HepG2 (cell line): ENCODE data around the gene WDSUB1. TPM values are rescaled to one million over a fixed set of nuclear protein-coding genes. Genes with fewer than 3 reads are reported as not detected.

Experiments used
- ATAC-seq: fragments of 200-7000 bp; cut with Tn5 transposase; 3 replicates; pipeline ENCODE4 v1.9.1; 2020; ENCODE audit warnings: mild to moderate bottlenecking, moderate library complexity
- BruUV-seq: library from RNA; stranded (reverse); fragments of 400-500 nt; replicated peaks from 2 replicates; lab custom pipeline; 2021; lab: Mats Ljungman, UMichigan
- CTCF ChIA-PET: fragments of 300-600 bp; formaldehyde crosslinking; extraction: SDS; loops from one replicate; lab custom pipeline; 2021; ENCODE audit warnings: low total read pairs, inconsistent platforms, low intra/inter-chr PET ratio; lab: Yijun Ruan, JAX
- POLR2A ChIA-PET: fragments of 350-600 bp; sonication (Branson Sonifier 250); formaldehyde crosslinking; loops from one replicate; lab custom pipeline; 2020; ENCODE audit warnings: antibody characterized with exemption, inconsistent platforms; lab: Yijun Ruan, JAX
- DNase-seq: peaks from one replicate; pipeline ENCODE4 v3.0.0-alpha.2; 2015; ENCODE audit warnings: low spot score
- FAIRE-seq: peaks from 3 replicates; lab custom pipeline; 2011; peaks lifted over from hg19 to GRCh38; lab: Jason Lieb, UNC
- H2AFZ ChIP-seq: one replicate; pipeline ENCODE4 v1.6.1; 2011; ENCODE audit warnings: low read length, inconsistent platforms
- H3K27ac ChIP-seq: fragments of 300-600 bp; 3 replicates; pipeline ENCODE4 v1.8.0; 2011; ENCODE audit warnings: mixed run types, mild to moderate bottlenecking, mixed read lengths, low read length, inconsistent platforms; ENCODE audit not compliant: insufficient read depth; ENCODE audit errors: extremely low read length
- H3K27me3 ChIP-seq, 2 experiments: fragments of 200-600 bp in 1 of 2; 2 replicates in 1 of 2; 3 replicates in 1 of 2; pipeline versions ENCODE4 v1.6.0 to v1.8.0; 2011; ENCODE audit warnings: low read length in 2 of 2, mild to moderate bottlenecking in 2 of 2, moderate library complexity in 2 of 2, inconsistent platforms in 1 of 2; ENCODE audit not compliant: insufficient read depth in 2 of 2, control insufficient read depth in 1 of 2
- H3K36me3 ChIP-seq, 2 experiments: fragments of 200-600 bp in 1 of 2; replicated peaks in 1 of 2; 2 replicates in 1 of 2; 3 replicates in 1 of 2; pipeline versions ENCODE4 v1.5.1 to v1.8.0; 2011; ENCODE audit warnings: low read length in 2 of 2, inconsistent platforms in 1 of 2; ENCODE audit not compliant: insufficient read depth in 2 of 2, control insufficient read depth in 1 of 2
- H3K4me1 ChIP-seq: 2 replicates; pipeline ENCODE4 v1.5.1; 2012; ENCODE audit warnings: low read length, inconsistent platforms; ENCODE audit not compliant: insufficient read depth
- H3K4me2 ChIP-seq: 2 replicates; pipeline ENCODE4 v1.6.0; 2011; ENCODE audit warnings: low read depth, low read length, inconsistent platforms
- H3K4me3 ChIP-seq, 3 experiments: fragments of 200-600 bp in 1 of 3; sonication (generic), shearing (Covaris generic) in 1 of 3; replicated peaks in 1 of 3; 2 replicates each; pipeline ENCODE4 v1.5.1; 2011 to 2016; ENCODE audit warnings: low read length in 3 of 3, inconsistent platforms in 2 of 3, low read depth in 2 of 3, mild to moderate bottlenecking in 2 of 3, control low read depth in 1 of 3, mixed read lengths in 1 of 3; ENCODE audit not compliant: insufficient read depth in 1 of 3
- H3K79me2 ChIP-seq: one replicate; pipeline ENCODE4 v1.6.1; 2011; ENCODE audit warnings: low read length, inconsistent platforms; ENCODE audit not compliant: insufficient read depth
- H3K9ac ChIP-seq: 2 replicates; pipeline ENCODE4 v1.6.0; 2011; ENCODE audit warnings: mild to moderate bottlenecking, low read depth, low read length, inconsistent platforms; ENCODE audit not compliant: insufficient read depth
- H3K9me3 ChIP-seq: 2 replicates; pipeline ENCODE4 v1.5.1; 2012; ENCODE audit warnings: mild to moderate bottlenecking, low read length
- H4K20me1 ChIP-seq: 2 replicates; pipeline ENCODE4 v1.6.0; 2011; ENCODE audit warnings: inconsistent platforms, mild to moderate bottlenecking, low read length, moderate library complexity; ENCODE audit not compliant: insufficient read depth
- AKNA ChIP-seq: sonication (generic); formaldehyde crosslinking; IDR thresholded peaks from 2 replicates; pipeline ENCODE4 v1.4.0; 2020; ENCODE audit warnings: missing genetic modification reagents, borderline replicate concordance
- ARNTL ChIP-seq: sonication (generic); formaldehyde crosslinking; IDR thresholded peaks from 2 replicates; pipeline ENCODE4 v1.4.0; 2020; ENCODE audit warnings: mild to moderate bottlenecking, missing genetic modification reagents
- CHD4 ChIP-seq: fragments of 200-600 bp; sonication (generic); IDR thresholded peaks from 2 replicates; pipeline ENCODE4 v1.7.0; 2017; ENCODE audit warnings: mild to moderate bottlenecking, low read length, borderline replicate concordance
- EED ChIP-seq: sonication (generic); formaldehyde crosslinking; IDR thresholded peaks from 2 replicates; pipeline ENCODE4 v1.5.0; 2020; ENCODE audit warnings: mild to moderate bottlenecking, missing genetic modification reagents
- ESRRA ChIP-seq: sonication (generic); formaldehyde crosslinking; IDR thresholded peaks from 2 replicates; pipeline ENCODE4 v1.5.1; 2020; ENCODE audit warnings: mild to moderate bottlenecking, low read depth, missing genetic modification reagents
- GATA4 ChIP-seq: sonication (generic); IDR thresholded peaks from 2 replicates; pipeline ENCODE4 v1.6.1; 2016; ENCODE audit warnings: antibody characterized with exemption, low read depth, borderline replicate concordance
- MEF2D ChIP-seq: sonication (generic); formaldehyde crosslinking; IDR thresholded peaks from 2 replicates; pipeline ENCODE4 v1.5.1; 2020; ENCODE audit warnings: mild to moderate bottlenecking, missing genetic modification reagents
- MTF1 ChIP-seq: sonication (generic); formaldehyde crosslinking; IDR thresholded peaks from 2 replicates; pipeline ENCODE4 v1.5.0; 2020; ENCODE audit warnings: missing genetic modification reagents
- MZF1 ChIP-seq: sonication (generic); formaldehyde crosslinking; IDR thresholded peaks from 2 replicates; pipeline ENCODE4 v1.8.1; 2023; ENCODE audit warnings: mild to moderate bottlenecking, missing genetic modification reagents, borderline replicate concordance
- PRMT3 ChIP-seq: sonication (generic); formaldehyde crosslinking; IDR thresholded peaks from 2 replicates; pipeline ENCODE4 v1.8.1; 2022; ENCODE audit warnings: low read depth, mild to moderate bottlenecking, moderate library complexity, missing genetic modification reagents, borderline replicate concordance
- SP5 ChIP-seq: IDR thresholded peaks from 2 replicates; pipeline ENCODE4 v1.6.1; 2016; ENCODE audit warnings: low read depth, borderline replicate concordance
- SSRP1 ChIP-seq: IDR thresholded peaks from 2 replicates; pipeline ENCODE4 v1.6.1; 2016; ENCODE audit warnings: control low read depth
- TBP ChIP-seq: sonication (generic); formaldehyde crosslinking; IDR thresholded peaks from 2 replicates; pipeline ENCODE4 v1.5.0; 2020; ENCODE audit warnings: missing genetic modification reagents
- ZNF205 ChIP-seq: IDR thresholded peaks from 2 replicates; pipeline ENCODE4 v1.6.1; 2018; ENCODE audit warnings: missing biosample characterization, missing genetic modification reagents
- ZNF562 ChIP-seq: sonication (generic); formaldehyde crosslinking; IDR thresholded peaks from 2 replicates; pipeline ENCODE4 v1.8.0; 2022; ENCODE audit warnings: missing genetic modification reagents, borderline replicate concordance
- WGBS: methylation state at CpG from one replicate; pipeline ENCODE4 v1.1.6; 2017; ENCODE audit warnings: low lambda C conversion rate; 5-methylcytosine and 5-hydroxymethylcytosine counted together
- in situ Hi-C: cut with HindIII; loops from 2 replicates; pipeline ENCODE4 v1.10.0; 2017; ENCODE audit warnings: low pct_unique_long_range_greater_than_20kb; ENCODE audit not compliant: extremely low pct_ligation_motif_present
- intact Hi-C: fragments of 100-400 bp; cut with micrococcal nuclease; formaldehyde crosslinking; loops from one replicate; pipeline ENCODE4 v1.10.0; 2022; ENCODE audit not compliant: unreplicated experiment
- polyA plus RNA-seq, 8 experiments: library from polyadenylated mRNA; depleted of rRNA in 3 of 8; stranded (reverse) in 7 of 8; unstranded in 1 of 8; fragments of >200 nt; fragmentation: Illumina TruSeq in 4 of 8; extraction: Trizol in 4 of 8; gene quantifications; 2 replicates each; pipeline versions ENCODE4 v1.2.1 to v1.2.3, GENCODE V29; 2011 to 2016; ENCODE audit warnings: low read depth in 4 of 8, missing spikeins in 1 of 8, mixed read lengths in 1 of 8; ENCODE audit not compliant: insufficient read depth in 1 of 8
- total RNA-seq, 5 experiments: library from RNA; depleted of rRNA; stranded (reverse); fragments of >200 nt; fragmentation: Illumina TruSeq; extraction: Trizol; gene quantifications; 2 replicates each; pipeline ENCODE4 v1.2.3, GENCODE V29; 2016; ENCODE audit warnings: low read depth in 1 of 5
- TF ChIP-seq, protein P1 (sequence below): sonication (generic); formaldehyde crosslinking; IDR thresholded peaks from 2 replicates; pipeline ENCODE4 v1.4.0; 2020; ENCODE audit warnings: mild to moderate bottlenecking, missing genetic modification reagents

The WDSUB1 gene
- total and polyA plus RNA-seq, 2 of the 13 experiments (the other 11 are each of a cell fraction or from before 2014, with no cell fraction given), result 10.1 to 10.7 TPM

- DNase-seq (no peak), FAIRE-seq (no peak), ATAC-seq (peak; percentile 83)
- no peak overlapping the region for H3K27ac ChIP-seq
- CTCF ChIA-PET, result no interaction called here
- H3K9ac ChIP-seq, result no peak overlapping the region
- in situ Hi-C loops, result no loop called here
- H4K20me1 ChIP-seq, result no peaks in the 10 kb centered on the region
- H3K4me2 ChIP-seq, result no peak overlapping the region
- H3K79me2 ChIP-seq, result no peaks in the 10 kb centered on the region
- H3K27me3 ChIP-seq, result no peaks in the 10 kb centered on the region
- no peaks in the 10 kb centered on the region for H3K9me3 ChIP-seq
- intact Hi-C loops, result no loop called here
- no peaks in the 10 kb centered on the region for H3K36me3 ChIP-seq
- no TSS peak for BruUV-seq
- POLR2A ChIA-PET, result no interaction called here
- no peak overlapping the region for H3K4me3 ChIP-seq
- WGBS, result 58% methylated on average over 5 of the region's 5 CpGs
- no peak for TF ChIP-seq ESRRA (CRISPR knock-in tag)
- no peak for TF ChIP-seq SP5 (CRISPR knock-in tag)
- TF ChIP-seq ZNF562 (CRISPR knock-in tag), result no peak
- no peak for TF ChIP-seq PRMT3
- no peak for TF ChIP-seq GATA4
- TF ChIP-seq MZF1 (CRISPR knock-in tag), result no peak
- no peak for TF ChIP-seq ZNF205 (CRISPR knock-in tag)
- no peak overlapping the region for H2AFZ ChIP-seq
- 0 out of 2 replicates have a peak, but pooled peaks cover 2% of the 10 kb centered on the region for H3K4me1 ChIP-seq
Observed at GRCh38 chr2:159297042-159297707, 10.7 kb upstream of the WDSUB1 start.

DNA sequence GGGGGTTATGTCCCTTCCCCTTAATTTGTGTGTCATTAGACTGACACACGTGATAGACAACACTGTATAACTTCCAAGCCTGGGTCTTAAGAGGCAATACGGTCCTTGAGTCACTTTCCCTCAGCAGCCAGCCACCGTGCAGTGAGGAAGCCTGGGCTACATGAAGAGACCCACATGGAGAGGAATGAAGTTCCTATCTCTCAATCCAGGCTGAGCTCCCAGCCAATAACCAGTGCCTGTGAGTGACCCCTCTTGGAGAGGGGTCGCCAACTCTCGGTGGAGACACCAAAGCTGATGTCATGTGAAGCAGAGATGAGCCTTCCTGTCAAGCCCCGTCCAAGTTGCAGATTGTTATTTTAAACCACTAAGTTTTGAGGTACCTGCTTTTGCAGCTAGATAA is 5.7 kb upstream of the WDSUB1 start:
- H2AFZ ChIP-seq, result no peak overlapping the region
- TF ChIP-seq MEF2D (no peak), AKNA (CRISPR knock-in tag) (no peak), TBP (CRISPR knock-in tag) (no peak), EED (CRISPR knock-in tag) (no peak), MTF1 (no peak), ARNTL (CRISPR knock-in tag) (no peak), CHD4 (no peak), SSRP1 (CRISPR knock-in tag) (no peak)
- TF ChIP-seq, protein P1, sequence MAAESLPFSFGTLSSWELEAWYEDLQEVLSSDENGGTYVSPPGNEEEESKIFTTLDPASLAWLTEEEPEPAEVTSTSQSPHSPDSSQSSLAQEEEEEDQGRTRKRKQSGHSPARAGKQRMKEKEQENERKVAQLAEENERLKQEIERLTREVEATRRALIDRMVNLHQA, result no peak

More for the DNA sequence above, 5.7 kb upstream of the WDSUB1 start:
- CTCF ChIA-PET, result no interaction called here
- no TSS peak for BruUV-seq
- Histone ChIP-seq H3K4me3 (no peak overlapping the region), H3K9me3 (no peaks in the 10 kb centered on the region), H3K9ac (no peak overlapping the region), H3K79me2 (no peaks in the 10 kb centered on the region), H4K20me1 (no peaks in the 10 kb centered on the region), H3K36me3 (no peaks in the 10 kb centered on the region), H3K4me1 (peaks cover 26% of the 10 kb centered on the region), H3K27me3 (no peaks in the 10 kb centered on the region), H3K27ac (no peak overlapping the region), H3K4me2 (peak overlapping the region; percentile 41)
- FAIRE-seq, result no peak
- intact Hi-C loops, result no loop called here
- 14% methylated on average over 5 of the region's 6 CpGs for WGBS
- in situ Hi-C loops, result no loop called here
- ATAC-seq, result peak; percentile 58
- POLR2A ChIA-PET, result no interaction called here
- DNase-seq, result no peak
